AG04449 (cell line): ENCODE results near the gene SLK.

Source experiments
- CTCF ChIA-PET: fragments of 350-600 bp; formaldehyde crosslinking; extraction: SDS; loops from one replicate; lab custom pipeline; 2021; ENCODE audit warnings: antibody characterized with exemption; lab: Yijun Ruan, JAX
- POLR2A ChIA-PET: fragments of 400-600, 350-600 bp; formaldehyde crosslinking; extraction: SDS; loops from one replicate; lab custom pipeline; 2020; ENCODE audit warnings: antibody characterized with exemption, inconsistent platforms; lab: Yijun Ruan, JAX
- DNase-seq: peaks from one replicate; pipeline ENCODE4 v3.0.0-alpha.2; 2010; ENCODE audit warnings: low read depth, low spot score
- H3K4me3 ChIP-seq: 2 replicates; pipeline ENCODE4 v1.5.1; 2011; ENCODE audit warnings: low read depth, mild to moderate bottlenecking, control low read depth, low read length
- TF ChIP-seq, protein P1 (sequence below): IDR thresholded peaks from one replicate; pipeline ENCODE4 v1.5.1; 2011; ENCODE audit warnings: mild to moderate bottlenecking, moderate library complexity, low read length, control low read depth, inconsistent platforms; ENCODE audit not compliant: insufficient read depth; ENCODE audit errors: missing control alignments

Gene SLK

DNA sequence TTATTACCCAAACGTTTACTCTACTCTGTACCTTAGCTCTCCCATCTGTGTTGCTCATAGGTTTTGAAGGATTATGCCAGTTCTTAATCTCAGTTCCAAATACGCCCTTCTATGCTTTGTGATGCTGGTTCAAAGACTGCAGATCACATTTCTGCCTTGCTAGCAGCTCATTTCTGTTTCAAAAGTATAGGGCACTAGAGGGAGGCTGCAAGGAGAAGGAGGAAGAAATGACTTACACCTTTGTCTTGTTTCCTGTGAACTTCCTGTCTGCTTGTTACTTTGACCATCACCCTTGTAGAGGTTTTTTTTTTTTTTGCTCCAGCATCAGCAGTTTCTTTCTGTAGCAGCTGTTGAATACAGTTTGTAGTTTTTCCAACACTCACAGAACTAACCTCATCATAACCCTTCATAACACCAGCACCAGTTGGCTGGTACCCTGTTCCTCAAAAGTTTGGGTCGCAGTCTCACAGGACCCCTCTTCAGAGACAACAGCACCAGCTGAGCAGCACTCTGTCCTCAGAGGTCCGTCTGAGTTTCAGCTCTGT lies 16.5 kb downstream of the SLK start:
- no peak for DNase-seq
- POLR2A ChIA-PET: no interaction called here
- CTCF ChIA-PET: interaction anchor here (1.2 kb wide), 1 partner anchor 28 kb away, joined by 3 read pairs; no protein-coding TSS in a partner anchor
- H3K4me3 ChIP-seq: no peak overlapping the region
- TF ChIP-seq, protein P1, sequence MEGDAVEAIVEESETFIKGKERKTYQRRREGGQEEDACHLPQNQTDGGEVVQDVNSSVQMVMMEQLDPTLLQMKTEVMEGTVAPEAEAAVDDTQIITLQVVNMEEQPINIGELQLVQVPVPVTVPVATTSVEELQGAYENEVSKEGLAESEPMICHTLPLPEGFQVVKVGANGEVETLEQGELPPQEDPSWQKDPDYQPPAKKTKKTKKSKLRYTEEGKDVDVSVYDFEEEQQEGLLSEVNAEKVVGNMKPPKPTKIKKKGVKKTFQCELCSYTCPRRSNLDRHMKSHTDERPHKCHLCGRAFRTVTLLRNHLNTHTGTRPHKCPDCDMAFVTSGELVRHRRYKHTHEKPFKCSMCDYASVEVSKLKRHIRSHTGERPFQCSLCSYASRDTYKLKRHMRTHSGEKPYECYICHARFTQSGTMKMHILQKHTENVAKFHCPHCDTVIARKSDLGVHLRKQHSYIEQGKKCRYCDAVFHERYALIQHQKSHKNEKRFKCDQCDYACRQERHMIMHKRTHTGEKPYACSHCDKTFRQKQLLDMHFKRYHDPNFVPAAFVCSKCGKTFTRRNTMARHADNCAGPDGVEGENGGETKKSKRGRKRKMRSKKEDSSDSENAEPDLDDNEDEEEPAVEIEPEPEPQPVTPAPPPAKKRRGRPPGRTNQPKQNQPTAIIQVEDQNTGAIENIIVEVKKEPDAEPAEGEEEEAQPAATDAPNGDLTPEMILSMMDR: no peak

DNA sequence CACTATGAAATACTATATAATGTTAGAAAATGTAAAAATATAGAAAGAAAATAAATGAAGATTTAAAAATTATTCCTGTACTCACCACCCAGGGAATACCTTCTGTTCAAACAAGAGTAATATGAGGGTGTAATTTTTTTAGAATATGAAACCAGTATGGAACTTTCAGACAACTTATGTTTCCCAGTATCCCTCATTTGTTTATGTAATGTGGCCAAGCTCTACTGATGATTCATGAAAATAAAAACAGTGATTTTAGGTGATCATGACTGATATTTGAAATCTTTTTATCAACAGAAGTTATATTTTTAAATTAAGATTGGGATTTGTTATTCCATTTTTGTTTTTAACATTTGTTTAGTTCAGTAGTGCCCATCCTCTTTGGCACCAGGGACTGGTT lies 18.8 kb downstream of the SLK start:
- ChIA-PET POLR2A (no interaction called here), CTCF (interaction anchor here (1.1 to 1.3 kb wide), 4 partner anchors 12 to 272 kb away, joined by 3 read pairs; no protein-coding TSS in a partner anchor)
- TF ChIP-seq, protein P1: no peak
- DNase-seq: no peak
- H3K4me3 ChIP-seq: no peak overlapping the region

DNA sequence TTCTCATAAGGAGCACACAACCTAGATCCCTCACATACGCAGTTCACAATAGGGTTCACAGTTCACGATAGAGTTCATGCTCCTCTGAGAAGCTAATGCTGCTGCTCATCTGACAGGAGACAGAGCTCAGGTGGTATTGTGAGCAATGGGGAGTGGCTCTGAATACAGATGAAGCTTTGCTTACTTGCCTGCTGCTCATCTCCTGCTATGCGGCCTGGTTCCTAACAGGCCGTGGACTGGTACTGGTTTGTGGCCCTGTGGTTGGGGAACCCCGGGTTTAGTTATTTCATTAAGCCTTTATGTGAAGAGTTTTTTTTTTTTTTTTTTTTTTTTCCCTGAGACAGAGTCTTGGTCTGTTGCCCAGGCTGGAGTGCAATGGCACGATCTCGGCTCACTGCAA lies 19.4 kb downstream of the SLK start:
- POLR2A ChIA-PET: no interaction called here
- no peak for DNase-seq
- CTCF ChIA-PET: interaction anchor here (1.3 kb wide), 3 partner anchors 12 to 101 kb away, joined by 3 read pairs; no protein-coding TSS in a partner anchor
- TF ChIP-seq, protein P1: no peak
- no peak overlapping the region for H3K4me3 ChIP-seq

DNA sequence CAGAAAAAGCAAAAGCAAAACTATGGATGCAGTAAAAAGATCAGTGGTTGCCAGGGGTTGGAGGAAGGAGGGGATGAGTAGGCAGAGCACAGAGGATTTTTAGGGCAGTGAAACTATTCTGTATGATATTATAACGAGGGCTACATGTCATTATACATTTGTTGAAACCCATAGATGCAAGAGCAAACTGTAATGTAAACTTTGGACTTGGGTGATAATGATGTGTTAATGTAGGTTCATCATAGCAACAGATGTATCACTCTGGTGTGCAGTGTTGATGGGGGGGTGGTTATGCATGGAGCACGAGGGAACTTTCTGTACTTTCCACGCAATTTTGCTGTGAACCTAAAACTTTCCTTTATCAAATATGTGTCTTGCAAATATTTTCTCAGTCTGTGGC lies 23.2 kb downstream of the SLK start:
- TF ChIP-seq, protein P1: no peak
- H3K4me3 ChIP-seq: no peak overlapping the region
- CTCF ChIA-PET: interaction anchor here (1.5 kb wide), 1 partner anchor 10 kb away, joined by 3 read pairs; no protein-coding TSS in a partner anchor
- DNase-seq: no peak
- POLR2A ChIA-PET: no interaction called here

DNA sequence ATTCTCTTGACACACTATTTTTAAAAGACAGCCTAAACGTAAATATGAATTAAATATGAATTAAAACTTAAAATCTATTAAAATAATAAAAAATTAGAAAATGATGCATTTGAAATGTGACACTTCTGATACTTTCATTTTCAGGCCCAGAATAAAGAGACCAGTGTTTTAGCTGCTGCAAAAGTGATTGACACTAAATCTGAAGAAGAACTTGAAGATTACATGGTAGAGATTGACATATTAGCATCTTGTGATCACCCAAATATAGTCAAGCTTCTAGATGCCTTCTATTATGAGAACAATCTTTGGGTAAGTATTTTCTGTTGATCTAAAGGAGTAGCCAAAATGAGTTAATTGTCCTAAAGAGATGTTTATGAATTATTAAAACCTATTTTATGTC lies 23.6 kb downstream of the SLK start:
- no peak overlapping the region for H3K4me3 ChIP-seq
- no peak for DNase-seq
- CTCF ChIA-PET: interaction anchor here (1.5 kb wide), 1 partner anchor 10 kb away, joined by 3 read pairs; no protein-coding TSS in a partner anchor
- TF ChIP-seq, protein P1: no peak
- POLR2A ChIA-PET: no interaction called here

DNA sequence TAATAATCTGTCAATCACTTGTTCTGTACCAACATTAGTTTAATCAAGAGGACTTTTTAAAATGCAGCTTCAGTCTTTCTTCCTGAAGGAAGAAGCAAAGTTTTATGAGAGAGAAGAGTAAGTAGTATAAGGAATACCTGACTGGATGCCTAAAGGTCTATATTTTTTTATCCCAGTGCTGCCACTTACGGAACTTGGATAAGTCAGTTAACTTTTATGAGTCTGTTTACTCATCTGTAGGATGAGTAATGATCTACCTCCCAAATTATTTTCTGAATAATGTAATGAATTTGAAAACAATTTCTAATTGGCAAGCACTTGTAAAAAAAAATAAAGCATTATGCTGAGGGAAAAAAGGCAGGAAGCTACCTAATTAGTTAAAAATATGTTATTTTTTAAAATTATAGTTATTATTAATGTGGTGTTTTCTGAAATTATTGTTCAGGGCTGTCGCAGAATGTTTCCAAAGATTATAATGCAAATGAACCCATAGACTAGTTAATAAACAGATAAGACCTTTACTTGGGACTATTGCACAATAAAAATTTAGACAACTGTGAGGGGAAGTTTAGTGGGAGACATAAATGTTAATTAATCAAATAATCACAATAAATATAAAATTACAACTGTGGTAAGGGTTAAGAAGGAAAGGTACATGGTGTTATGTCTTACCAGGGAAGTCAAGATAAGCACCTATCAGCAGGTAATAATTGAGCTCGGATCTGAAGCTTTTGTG lies 24.6 kb downstream of the SLK start:
- ChIA-PET POLR2A (no interaction called here), CTCF (interaction anchor here (1.5 to 1.6 kb wide), 2 partner anchors 9 to 104 kb away, joined by 3 to 8 read pairs; no protein-coding TSS in a partner anchor)
- no peak for DNase-seq
- no peak overlapping the region for H3K4me3 ChIP-seq
- TF ChIP-seq, protein P1: no peak
